Measurements from ENCODE around the gene TNXB.

DNA sequence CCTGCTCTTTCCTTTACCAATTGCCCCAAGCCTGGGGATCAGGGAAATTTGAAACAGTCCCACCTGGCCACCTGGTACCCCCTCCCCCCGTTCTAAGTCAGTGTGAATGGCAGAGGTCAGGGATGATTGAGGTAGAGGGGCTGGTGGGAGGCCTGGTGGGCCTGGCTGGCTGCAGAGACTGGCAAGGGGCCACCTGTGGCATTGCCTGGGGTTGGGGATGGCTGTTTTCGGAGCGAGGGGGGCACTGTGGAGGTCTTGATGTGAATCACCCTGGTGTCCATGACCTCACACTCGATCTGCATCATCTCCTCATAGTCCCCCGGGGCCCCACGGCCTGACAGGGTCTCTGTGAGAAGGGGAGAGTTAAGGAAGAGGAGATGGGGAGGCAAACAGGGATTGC is 6.5 kb upstream of the TNXB start:
- TF ChIP-seq, protein P1, sequence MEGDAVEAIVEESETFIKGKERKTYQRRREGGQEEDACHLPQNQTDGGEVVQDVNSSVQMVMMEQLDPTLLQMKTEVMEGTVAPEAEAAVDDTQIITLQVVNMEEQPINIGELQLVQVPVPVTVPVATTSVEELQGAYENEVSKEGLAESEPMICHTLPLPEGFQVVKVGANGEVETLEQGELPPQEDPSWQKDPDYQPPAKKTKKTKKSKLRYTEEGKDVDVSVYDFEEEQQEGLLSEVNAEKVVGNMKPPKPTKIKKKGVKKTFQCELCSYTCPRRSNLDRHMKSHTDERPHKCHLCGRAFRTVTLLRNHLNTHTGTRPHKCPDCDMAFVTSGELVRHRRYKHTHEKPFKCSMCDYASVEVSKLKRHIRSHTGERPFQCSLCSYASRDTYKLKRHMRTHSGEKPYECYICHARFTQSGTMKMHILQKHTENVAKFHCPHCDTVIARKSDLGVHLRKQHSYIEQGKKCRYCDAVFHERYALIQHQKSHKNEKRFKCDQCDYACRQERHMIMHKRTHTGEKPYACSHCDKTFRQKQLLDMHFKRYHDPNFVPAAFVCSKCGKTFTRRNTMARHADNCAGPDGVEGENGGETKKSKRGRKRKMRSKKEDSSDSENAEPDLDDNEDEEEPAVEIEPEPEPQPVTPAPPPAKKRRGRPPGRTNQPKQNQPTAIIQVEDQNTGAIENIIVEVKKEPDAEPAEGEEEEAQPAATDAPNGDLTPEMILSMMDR (IDR thresholded peaks at IDR 0.05 in 2 of 3, conservative IDR thresholded peaks at IDR 0.05 in 1 of 3; ENCODE audit: insufficient read depth in 2 of 3, low read depth in 1 of 3, low read length in 3 of 3), result no peak
- TF ChIP-seq, protein P2, sequence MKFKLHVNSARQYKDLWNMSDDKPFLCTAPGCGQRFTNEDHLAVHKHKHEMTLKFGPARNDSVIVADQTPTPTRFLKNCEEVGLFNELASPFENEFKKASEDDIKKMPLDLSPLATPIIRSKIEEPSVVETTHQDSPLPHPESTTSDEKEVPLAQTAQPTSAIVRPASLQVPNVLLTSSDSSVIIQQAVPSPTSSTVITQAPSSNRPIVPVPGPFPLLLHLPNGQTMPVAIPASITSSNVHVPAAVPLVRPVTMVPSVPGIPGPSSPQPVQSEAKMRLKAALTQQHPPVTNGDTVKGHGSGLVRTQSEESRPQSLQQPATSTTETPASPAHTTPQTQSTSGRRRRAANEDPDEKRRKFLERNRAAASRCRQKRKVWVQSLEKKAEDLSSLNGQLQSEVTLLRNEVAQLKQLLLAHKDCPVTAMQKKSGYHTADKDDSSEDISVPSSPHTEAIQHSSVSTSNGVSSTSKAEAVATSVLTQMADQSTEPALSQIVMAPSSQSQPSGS (CRISPR knock-in tag; IDR thresholded peaks at IDR 0.05), result no peak
- no peak for TF ChIP-seq STAT5B (CRISPR knock-in tag; IDR thresholded peaks at IDR 0.05)
- no peak for TF ChIP-seq RAD21 (CRISPR knock-in tag; conservative IDR thresholded peaks at IDR 0.05 in 1 of 2, IDR thresholded peaks at IDR 0.05 in 1 of 2)
- TF ChIP-seq TEAD4 (IDR thresholded peaks at IDR 0.05; ENCODE audit: low read length), result no peak
- TF ChIP-seq TEAD4 (CRISPR knock-in tag; IDR thresholded peaks at IDR 0.05; ENCODE audit: borderline replicate concordance), result no peak

Data from K562 (cell line).